Panc1 (cell line): Measurements from ENCODE around the gene ITGB5.

ENCODE experiments used
- POLR2AphosphoS5 ChIP-seq: IDR thresholded peaks from 2 replicates; pipeline ENCODE4 v1.6.1; 2012; ENCODE audit warnings: mild to moderate bottlenecking, low read depth, low read length, moderate library complexity
- TCF7L2 ChIP-seq: IDR thresholded peaks from 2 replicates; pipeline ENCODE4 v1.6.1; 2011; ENCODE audit warnings: mild to moderate bottlenecking, low read depth, low read length, inconsistent platforms
- TF ChIP-seq, protein P1 (sequence below): fragments of 450-650 bp; IDR thresholded peaks from 2 replicates; pipeline ENCODE4 v1.5.1; 2017; ENCODE audit warnings: mild to moderate bottlenecking

DNA sequence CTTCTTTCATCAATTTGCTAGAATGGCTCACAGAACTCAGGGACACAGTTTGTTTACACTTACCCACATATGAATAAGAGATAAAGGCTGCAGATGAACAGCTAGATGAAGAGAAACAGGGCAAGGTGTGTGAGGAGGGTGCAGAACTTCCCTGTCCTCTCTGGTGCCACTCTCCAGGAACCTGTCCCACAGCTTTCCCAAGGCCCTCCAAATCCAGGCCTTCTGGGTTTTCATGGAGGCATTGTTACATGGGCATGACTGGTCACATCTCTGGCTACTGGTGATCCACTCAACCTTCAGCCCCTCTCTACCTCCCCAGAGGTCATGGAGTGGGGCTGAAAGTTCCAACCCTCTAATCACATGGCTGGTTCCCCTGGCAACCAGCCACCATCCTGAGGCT lies 73.6 kb downstream of the ITGB5 start:
- TF ChIP-seq, protein P1, sequence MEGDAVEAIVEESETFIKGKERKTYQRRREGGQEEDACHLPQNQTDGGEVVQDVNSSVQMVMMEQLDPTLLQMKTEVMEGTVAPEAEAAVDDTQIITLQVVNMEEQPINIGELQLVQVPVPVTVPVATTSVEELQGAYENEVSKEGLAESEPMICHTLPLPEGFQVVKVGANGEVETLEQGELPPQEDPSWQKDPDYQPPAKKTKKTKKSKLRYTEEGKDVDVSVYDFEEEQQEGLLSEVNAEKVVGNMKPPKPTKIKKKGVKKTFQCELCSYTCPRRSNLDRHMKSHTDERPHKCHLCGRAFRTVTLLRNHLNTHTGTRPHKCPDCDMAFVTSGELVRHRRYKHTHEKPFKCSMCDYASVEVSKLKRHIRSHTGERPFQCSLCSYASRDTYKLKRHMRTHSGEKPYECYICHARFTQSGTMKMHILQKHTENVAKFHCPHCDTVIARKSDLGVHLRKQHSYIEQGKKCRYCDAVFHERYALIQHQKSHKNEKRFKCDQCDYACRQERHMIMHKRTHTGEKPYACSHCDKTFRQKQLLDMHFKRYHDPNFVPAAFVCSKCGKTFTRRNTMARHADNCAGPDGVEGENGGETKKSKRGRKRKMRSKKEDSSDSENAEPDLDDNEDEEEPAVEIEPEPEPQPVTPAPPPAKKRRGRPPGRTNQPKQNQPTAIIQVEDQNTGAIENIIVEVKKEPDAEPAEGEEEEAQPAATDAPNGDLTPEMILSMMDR, result no peak
- TF ChIP-seq POLR2AphosphoS5 (no peak), TCF7L2 (no peak)
